Thoracic aorta (tissue), 2 donors: ENCODE results near the gene PAK1IP1. TPM values are rescaled to one million over a fixed set of nuclear protein-coding genes. Genes with fewer than 3 reads are reported as not detected.
"Not testable (repeated sequence)": the region's sequence is repeated elsewhere in the genome, so short reads cannot be mapped to it uniquely, and the experiment has no call there.

Source experiments
- ATAC-seq: fragments of 150-250 bp; one replicate; pipeline ENCODE4 v1.8.0; 2017; ENCODE audit warnings: low read depth; ENCODE audit not compliant: insufficient number of reproducible peaks, low FRiP score
- DNase-seq: peaks from one replicate; pipeline ENCODE4 v3.0.0-alpha.2; 2020; ENCODE audit warnings: low spot score
- H3K27ac ChIP-seq, 2 donors: fragments of 200-600 bp; sonication (generic); 1 replicate in 1 of 2; 2 replicates in 1 of 2; pipeline ENCODE4 v1.5.1; 2016; ENCODE audit warnings: mild to moderate bottlenecking in 2 of 2, moderate library complexity in 2 of 2
- H3K27me3 ChIP-seq: fragments of 200-600 bp; sonication (generic); replicated peaks from 2 replicates; pipeline ENCODE4 v1.6.0; 2016; ENCODE audit warnings: mild to moderate bottlenecking; ENCODE audit not compliant: insufficient read depth
- H3K36me3 ChIP-seq: fragments of 200-600 bp; sonication (generic); one replicate; pipeline ENCODE4 v1.5.1; 2016
- H3K4me1 ChIP-seq, 2 donors: fragments of 200-600 bp; sonication (generic); 1 replicate in 1 of 2; 2 replicates in 1 of 2; pipeline versions ENCODE4 v1.5.1 to v1.6.0; 2016; ENCODE audit warnings: low read depth in 2 of 2, mild to moderate bottlenecking in 1 of 2; ENCODE audit not compliant: control insufficient read depth in 1 of 2
- H3K4me3 ChIP-seq: fragments of 200-600 bp; sonication (generic); 2 replicates; pipeline ENCODE4 v1.5.1; 2016; ENCODE audit warnings: mild to moderate bottlenecking
- H3K9me3 ChIP-seq: fragments of 200-600 bp; sonication (generic); 2 replicates; pipeline ENCODE4 v1.5.1; 2016
- total RNA-seq, 2 donors: library from RNA; depleted of rRNA; stranded (reverse); fragments of >200 nt; gene quantifications; one replicate each; pipeline versions ENCODE4 v1.1.0 to v1.2.3, GENCODE V29; 2016
- TF ChIP-seq, protein P1 (sequence below): fragments of 200-600 bp; sonication (generic); IDR thresholded peaks from one replicate; pipeline ENCODE4 v1.5.1; 2019; ENCODE audit warnings: antibody characterized with exemption

The PAK1IP1 gene
- total RNA-seq, 2 donors from 2014 or later: 7.3 to 19.4 TPM

DNA sequence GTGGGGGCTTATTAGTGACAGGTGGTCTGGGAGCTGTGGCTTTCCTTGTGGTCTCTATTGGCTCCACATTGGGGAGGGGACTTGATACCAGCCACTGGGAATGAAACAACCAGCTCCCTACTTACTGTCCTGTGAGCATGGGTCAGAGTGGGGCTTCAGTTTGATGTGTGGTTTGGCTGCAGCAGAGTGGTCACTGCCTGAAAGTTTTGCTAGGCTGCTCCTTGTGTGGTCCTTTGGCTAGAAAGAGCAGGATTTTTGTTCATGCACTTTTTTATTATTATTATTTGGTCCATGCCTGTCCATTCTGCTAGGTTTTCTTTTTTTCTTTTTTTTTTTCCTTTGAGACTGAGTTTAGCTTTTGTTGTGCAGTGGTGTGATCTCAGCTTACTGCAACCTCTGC lies 45.3 kb downstream of the PAK1IP1 start:
- ATAC-seq (no peak), DNase-seq (no peak)
- no peak overlapping the region for H3K27ac ChIP-seq
- TF ChIP-seq, protein P1, sequence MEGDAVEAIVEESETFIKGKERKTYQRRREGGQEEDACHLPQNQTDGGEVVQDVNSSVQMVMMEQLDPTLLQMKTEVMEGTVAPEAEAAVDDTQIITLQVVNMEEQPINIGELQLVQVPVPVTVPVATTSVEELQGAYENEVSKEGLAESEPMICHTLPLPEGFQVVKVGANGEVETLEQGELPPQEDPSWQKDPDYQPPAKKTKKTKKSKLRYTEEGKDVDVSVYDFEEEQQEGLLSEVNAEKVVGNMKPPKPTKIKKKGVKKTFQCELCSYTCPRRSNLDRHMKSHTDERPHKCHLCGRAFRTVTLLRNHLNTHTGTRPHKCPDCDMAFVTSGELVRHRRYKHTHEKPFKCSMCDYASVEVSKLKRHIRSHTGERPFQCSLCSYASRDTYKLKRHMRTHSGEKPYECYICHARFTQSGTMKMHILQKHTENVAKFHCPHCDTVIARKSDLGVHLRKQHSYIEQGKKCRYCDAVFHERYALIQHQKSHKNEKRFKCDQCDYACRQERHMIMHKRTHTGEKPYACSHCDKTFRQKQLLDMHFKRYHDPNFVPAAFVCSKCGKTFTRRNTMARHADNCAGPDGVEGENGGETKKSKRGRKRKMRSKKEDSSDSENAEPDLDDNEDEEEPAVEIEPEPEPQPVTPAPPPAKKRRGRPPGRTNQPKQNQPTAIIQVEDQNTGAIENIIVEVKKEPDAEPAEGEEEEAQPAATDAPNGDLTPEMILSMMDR: no peak
- H3K4me1 ChIP-seq: no peaks in the 10 kb centered on the region
- no peaks in the 10 kb centered on the region for H3K36me3 ChIP-seq
- no peaks in the 10 kb centered on the region for H3K9me3 ChIP-seq
- H3K4me3 ChIP-seq: no peak overlapping the region
- H3K27me3 ChIP-seq: no peaks in the 10 kb centered on the region

DNA sequence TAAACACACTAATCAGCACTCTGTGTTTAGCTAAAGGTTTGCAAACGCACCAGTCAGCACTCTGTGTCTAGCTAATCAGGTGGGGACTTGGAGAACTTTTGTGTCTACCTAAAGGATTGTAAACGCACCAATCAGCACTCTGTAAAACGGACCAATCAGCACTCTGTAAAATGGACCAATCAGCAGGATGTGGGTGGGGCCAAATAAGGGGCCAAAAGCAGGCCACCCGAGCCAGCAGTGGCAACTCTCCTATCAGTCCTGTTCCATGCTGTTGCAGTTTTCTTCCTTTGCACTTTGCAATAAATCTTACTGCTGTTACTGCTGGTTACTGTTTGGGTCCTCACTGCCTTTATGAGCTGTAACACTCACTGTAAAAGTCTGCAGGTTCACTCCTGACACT lies 46.9 kb downstream of the PAK1IP1 start:
- H3K36me3 ChIP-seq, H3K9me3 ChIP-seq, H3K4me3 ChIP-seq, ATAC-seq, DNase-seq, H3K27me3 ChIP-seq, H3K27ac ChIP-seq, H3K4me1 ChIP-seq: not testable (repeated sequence)

DNA sequence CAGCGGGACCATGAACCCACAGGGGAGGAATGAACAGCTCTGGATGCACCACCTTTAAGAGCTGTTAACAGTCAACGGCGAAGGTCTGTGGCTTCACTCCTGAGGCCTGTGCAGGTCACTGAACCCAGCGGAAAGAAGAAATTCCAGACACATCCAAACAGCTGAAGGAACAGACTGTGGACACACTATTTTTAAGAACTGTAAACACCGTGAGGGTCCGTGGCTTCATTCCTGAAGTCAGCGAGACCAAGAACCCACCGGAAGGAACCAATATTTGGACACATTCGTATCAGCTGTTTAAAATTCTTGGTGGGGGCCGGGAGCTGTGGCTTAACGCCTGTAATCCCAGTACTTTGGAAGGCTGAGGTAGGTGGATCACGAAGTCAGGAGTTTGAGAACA lies 47.5 kb downstream of the PAK1IP1 start:
- Histone ChIP-seq H3K9me3 (no peaks in the 10 kb centered on the region), H3K27ac (no peak overlapping the region), H3K27me3 (no peaks in the 10 kb centered on the region), H3K4me1 (peaks cover 0 to 5% of the 10 kb centered on the region in 2 donors), H3K4me3 (no peak overlapping the region), H3K36me3 (no peaks in the 10 kb centered on the region)
- no peak for DNase-seq
- ATAC-seq: no peak
- TF ChIP-seq, protein P1: no peak

DNA sequence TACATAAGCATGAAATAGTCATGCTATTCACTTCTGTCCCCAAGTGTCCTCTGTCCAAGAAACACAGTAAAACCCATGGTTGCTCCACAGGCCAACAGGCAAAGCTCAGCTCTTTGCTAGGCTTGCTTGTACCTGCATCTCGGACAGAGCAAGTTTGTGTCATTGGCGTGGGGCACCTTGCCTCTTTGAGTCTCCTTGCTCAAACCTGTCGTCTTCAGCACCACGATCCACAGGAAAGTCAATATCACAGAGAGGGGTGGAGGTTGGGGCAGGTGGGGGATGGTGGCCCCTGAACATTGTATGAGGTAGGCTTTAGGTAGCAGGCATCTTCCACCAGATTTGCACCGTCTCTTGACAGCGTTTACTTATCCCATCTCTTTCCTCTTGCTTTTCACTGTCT lies 48.7 kb downstream of the PAK1IP1 start:
- Histone ChIP-seq H3K27me3 (no peaks in the 10 kb centered on the region), H3K4me3 (no peak overlapping the region), H3K27ac (no peak overlapping the region), H3K4me1 (peaks cover 6 to 9% of the 10 kb centered on the region in 2 donors), H3K9me3 (no peaks in the 10 kb centered on the region), H3K36me3 (no peaks in the 10 kb centered on the region)
- TF ChIP-seq, protein P1: no peak
- ATAC-seq (no peak), DNase-seq (no peak)

DNA sequence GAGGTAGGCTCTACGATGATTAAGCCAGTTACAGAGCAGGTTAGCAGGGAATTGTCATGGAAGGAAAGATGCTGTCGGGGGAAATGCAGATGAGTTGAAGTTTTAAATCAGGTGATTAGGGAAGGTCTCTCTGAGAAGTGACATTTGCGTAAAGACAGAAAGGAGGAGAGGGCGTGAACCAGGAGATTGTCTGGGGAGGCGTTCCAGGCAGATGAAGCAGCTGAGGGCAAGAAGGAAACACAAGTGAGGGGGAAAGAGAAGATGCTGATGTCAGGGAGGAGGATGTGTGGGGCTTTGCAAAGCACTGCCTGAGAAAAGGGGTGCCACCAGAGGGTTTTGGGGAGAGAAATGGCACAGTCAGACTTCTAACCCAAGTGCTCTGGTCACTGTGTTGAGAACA lies 50.3 kb downstream of the PAK1IP1 start:
- H3K27me3 ChIP-seq: no peaks in the 10 kb centered on the region
- DNase-seq (no peak), ATAC-seq (no peak)
- TF ChIP-seq, protein P1: no peak
- H3K27ac ChIP-seq: no peak overlapping the region
- H3K4me1 ChIP-seq: peaks cover 22 to 25% of the 10 kb centered on the region in 2 donors
- H3K36me3 ChIP-seq: no peaks in the 10 kb centered on the region
- no peak overlapping the region for H3K4me3 ChIP-seq
- H3K9me3 ChIP-seq: no peaks in the 10 kb centered on the region

DNA sequence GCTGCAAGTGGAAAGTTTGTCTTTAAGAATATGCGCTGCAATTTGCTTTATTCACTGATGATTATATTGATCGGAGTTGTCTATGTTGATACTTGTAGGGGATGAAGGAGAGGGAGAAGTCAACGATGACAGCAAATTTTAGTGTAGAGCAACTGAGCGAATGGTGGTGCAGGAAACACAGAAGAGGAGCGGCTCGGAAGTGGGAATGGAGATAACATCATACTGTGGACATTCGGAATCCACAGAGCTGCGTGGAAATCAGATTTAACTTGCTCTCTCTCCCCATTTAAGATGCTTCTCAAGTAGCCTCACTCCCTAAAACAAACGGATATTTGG lies 52.1 kb downstream of the PAK1IP1 start:
- ATAC-seq (no peak), DNase-seq (no peak)
- Histone ChIP-seq H3K27ac (peak overlapping the region; percentile 33 to 79), H3K36me3 (no peaks in the 10 kb centered on the region), H3K9me3 (no peaks in the 10 kb centered on the region), H3K27me3 (no peaks in the 10 kb centered on the region), H3K4me1 (peaks cover 25 to 27% of the 10 kb centered on the region in 2 donors), H3K4me3 (peak overlapping the region; percentile 99)
- TF ChIP-seq, protein P1: no peak
